Ovary (tissue), 9 donors: ENCODE measurements around the gene BTLA. TPM values are rescaled to one million over a fixed set of nuclear protein-coding genes. Genes with fewer than 3 reads are reported as not detected.
"Not testable (repeated sequence)": the region's sequence is repeated elsewhere in the genome, so short reads cannot be mapped to it uniquely, and the experiment has no call there.

Experiments used
- DNase-seq, 5 donors: peaks; one replicate each; pipeline ENCODE4 v3.0.0-alpha.2; 2019 to 2020
- H3K27ac ChIP-seq, 2 donors: fragments of 200-600 bp; one replicate each; pipeline versions ENCODE4 v1.5.1 to v1.8.0; 2019 to 2022
- H3K27me3 ChIP-seq: fragments of 200-600 bp; one replicate; pipeline ENCODE4 v1.8.0; 2022
- H3K36me3 ChIP-seq: fragments of 200-600 bp; sonication (generic); one replicate; pipeline ENCODE4 v1.5.1; 2019
- H3K4me1 ChIP-seq: one replicate; pipeline ENCODE4 v1.8.1; 2013; ENCODE audit warnings: mild to moderate bottlenecking, moderate library complexity; ENCODE audit not compliant: insufficient read depth
- H3K4me3 ChIP-seq: fragments of 200-600 bp; sonication (generic); one replicate; pipeline ENCODE4 v1.5.1; 2017
- H3K9me3 ChIP-seq, 2 donors: fragments of 200-600 bp in 1 of 2; sonication (generic) in 1 of 2; one replicate each; pipeline versions ENCODE4 v1.5.1 to v1.8.1; 2013 to 2019; ENCODE audit warnings: mild to moderate bottlenecking in 1 of 2, moderate library complexity in 1 of 2
- CTCF ChIP-seq, 3 donors: fragments of 450-650 bp in 2 of 3; fragments of 200-600 bp in 1 of 3; IDR thresholded peaks; one replicate each; pipeline versions ENCODE4 v1.5.1 to v1.8.0; 2016 to 2022; ENCODE audit warnings: antibody characterized with exemption in 3 of 3, mild to moderate bottlenecking in 1 of 3
- EP300 ChIP-seq: sonication (generic); formaldehyde crosslinking; IDR thresholded peaks from one replicate; pipeline ENCODE4 v1.6.1; 2017; ENCODE audit warnings: antibody characterized with exemption
- POLR2A ChIP-seq: fragments of 450-650 bp; IDR thresholded peaks from one replicate; pipeline ENCODE4 v1.6.1; 2017; ENCODE audit warnings: antibody characterized with exemption, mild to moderate bottlenecking, moderate library complexity
- WGBS, 3 donors: extraction: QIAGEN DNeasy Blood & Tissue Kit in 1 of 3; methylation state at CpG; one replicate each; pipeline versions ENCODE4 v1.1.5 to v1.1.7; 2013 to 2017; 5-methylcytosine and 5-hydroxymethylcytosine counted together
- intact Hi-C, 4 donors: fragments of 100-400 bp; cut with DNase I; formaldehyde crosslinking; loops; one replicate each; pipeline versions ENCODE4 v1.11.0 to v1.15.1; 2022 to 2023
- polyA plus RNA-seq, 2 donors: library from polyadenylated mRNA; stranded (reverse); fragments of 200-250 nt in 1 of 2; fragments of 350-450 nt in 1 of 2; fragmentation: Illumina TruSeq in 1 of 2; extraction: RNeasy Lipid Tissue Mini Kit (QIAGEN cat#74804) in 1 of 2; gene quantifications; one replicate each; pipeline ENCODE4 v1.2.3, GENCODE V29; 2013 to 2014
- total RNA-seq, 7 donors: library from RNA; depleted of rRNA in 2 of 7; stranded (reverse); fragments of >200 nt in 2 of 7; fragmentation: NEBNext Ultra II Directional in 3 of 7; extraction: Animal tissue kit (Norgen Biotek cat#: 25700) in 3 of 7; gene quantifications; one replicate each; pipeline versions ENCODE4 v1.1.0 to v1.2.4, GENCODE V29; 2016 to 2023
- donor health status: DM: no; HTN: no; CAD: no; lungs with moderate emphysema.
- donor health status: DM: no; HTN: no; CAD: no.
- donor health status: Bipolar disorder and iron deficiency.
- donor health status: DM: yes; HTN: yes; CAD: no.
- donor health status: DM: no; HTN: no; CAD: no.
- donor health status: DM: yes; HTN: yes; CAD: no.

BTLA gene
- total and polyA plus RNA-seq, 9 donors = 0.04 to 0.48 (median 0.17) TPM; not detected in 4

DNA sequence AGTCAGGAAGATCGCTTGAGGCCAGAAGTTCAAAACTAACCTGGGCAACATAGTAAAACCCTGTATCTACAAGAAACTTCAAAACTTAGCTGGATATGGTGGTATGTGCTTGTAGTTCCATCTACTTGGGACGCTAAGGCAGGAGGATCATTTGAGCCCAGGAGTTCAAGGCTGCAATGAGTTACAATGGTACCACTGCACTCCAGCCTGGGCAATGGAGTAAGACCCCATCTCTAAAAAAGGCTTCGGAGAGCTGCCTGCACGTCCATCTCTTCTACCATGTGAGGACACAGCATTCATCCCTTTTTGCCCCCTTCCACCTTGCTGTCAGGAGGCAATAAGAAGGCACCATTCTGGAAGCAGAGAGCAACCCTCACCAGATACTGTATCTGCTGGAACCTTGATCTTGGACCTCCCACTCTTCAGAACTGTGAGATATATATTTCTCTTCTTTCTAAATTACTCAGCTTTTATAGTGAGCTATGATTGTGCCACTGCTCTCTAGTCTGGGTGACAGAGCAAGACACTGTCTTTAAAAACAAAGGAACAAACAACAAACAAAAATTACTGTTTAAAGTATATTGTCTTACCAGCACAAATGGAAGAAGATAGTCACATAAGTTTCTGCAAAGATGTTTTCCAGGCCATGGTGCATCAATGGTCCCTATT lies 4.2 kb upstream of the BTLA start:
- intact Hi-C loops = no loop called here
- no peak overlapping the region for H3K27ac ChIP-seq

GRCh38 chr3:112500621-112501020 lies 1.3 kb upstream of the BTLA start:
- TF ChIP-seq CTCF (IDR thresholded peaks at IDR 0.05) (no peak), POLR2A (no peak), EP300 (no peak)
- intact Hi-C loops = no loop called here
- 91 to 94% (median 92%) methylated on average over 2 of the region's 2 CpGs for WGBS, 3 donors

More for the DNA sequence above, 4.2 kb upstream of the BTLA start:
- no peak for DNase-seq
- TF ChIP-seq EP300 (no peak), POLR2A (no peak), CTCF (IDR thresholded peaks at IDR 0.05) (no peak)
- no peaks in the 10 kb centered on the region for H3K4me1 ChIP-seq
- H3K9me3 ChIP-seq = no peaks in the 10 kb centered on the region
- 91 to 95% (median 93%) methylated on average over 4 of the region's 4 CpGs for WGBS, 3 donors
- no peak overlapping the region for H3K4me3 ChIP-seq
- H3K27me3 ChIP-seq = no peaks in the 10 kb centered on the region
- H3K36me3 ChIP-seq = no peaks in the 10 kb centered on the region

GRCh38 chr3:112497897-112498548 lies 1.2 kb downstream of the BTLA start:
- TF ChIP-seq EP300 (no peak), CTCF (IDR thresholded peaks at IDR 0.05) (no peak), POLR2A (no peak)
- Histone ChIP-seq H3K27ac (no peak overlapping the region), H3K4me1 (no peaks in the 10 kb centered on the region), H3K9me3 (no peaks in the 10 kb centered on the region), H3K27me3 (no peaks in the 10 kb centered on the region), H3K36me3 (no peaks in the 10 kb centered on the region), H3K4me3 (no peak overlapping the region)
- intact Hi-C loops = no loop called here
- no peak for DNase-seq
- 93 to 94% (median 94%) methylated on average over 11 of the region's 11 CpGs for WGBS, 3 donors

More at GRCh38 chr3:112500621-112501020, 1.3 kb upstream of the BTLA start:
- no peaks in the 10 kb centered on the region for H3K27me3 ChIP-seq
- H3K9me3 ChIP-seq = no peaks in the 10 kb centered on the region
- no peak for DNase-seq
- H3K36me3 ChIP-seq = no peaks in the 10 kb centered on the region
- no peak overlapping the region for H3K27ac ChIP-seq
- H3K4me1 ChIP-seq = no peaks in the 10 kb centered on the region
- H3K4me3 ChIP-seq = no peak overlapping the region

GRCh38 chr3:112496366-112497067 lies 2.8 kb downstream of the BTLA start:
- no peak for DNase-seq
- TF ChIP-seq CTCF (IDR thresholded peaks at IDR 0.05) = no peak
- no peak for TF ChIP-seq EP300
- no peak for TF ChIP-seq POLR2A
- no peaks in the 10 kb centered on the region for H3K27me3 ChIP-seq
- WGBS, 3 donors = 87 to 90% (median 89%) methylated on average over 5 of the region's 5 CpGs
- no peaks in the 10 kb centered on the region for H3K36me3 ChIP-seq
- intact Hi-C loops = no loop called here
- no peaks in the 10 kb centered on the region for H3K9me3 ChIP-seq
- H3K4me3 ChIP-seq = no peak overlapping the region
- H3K27ac ChIP-seq = no peak overlapping the region
- H3K4me1 ChIP-seq = no peaks in the 10 kb centered on the region

DNA sequence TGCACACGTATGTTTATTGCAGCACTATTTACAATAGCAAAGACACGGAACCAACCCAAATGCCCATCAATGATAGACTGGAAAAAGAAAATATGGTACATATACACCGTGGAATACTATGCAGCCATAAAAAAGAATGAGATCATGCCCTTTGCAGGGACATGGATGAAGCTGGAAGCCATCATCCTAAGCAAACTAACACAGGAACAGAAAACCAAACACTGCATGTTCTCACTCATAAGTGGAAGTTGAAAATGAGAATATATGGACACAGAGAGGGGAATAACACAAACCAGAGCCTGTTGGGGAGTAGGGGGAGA lies 4.9 kb downstream of the BTLA start:
- H3K4me3 ChIP-seq, intact Hi-C loops, H3K4me1 ChIP-seq, DNase-seq, H3K9me3 ChIP-seq, H3K27me3 ChIP-seq, H3K36me3 ChIP-seq, H3K27ac ChIP-seq: not testable (repeated sequence)
- 96 to 98% (median 96%) methylated on average over 3 of the region's 3 CpGs for WGBS, 3 donors
